Aorta (tissue), 4 donors: ENCODE data around the gene UCN3. TPM values are rescaled to one million over a fixed set of nuclear protein-coding genes. Genes with fewer than 3 reads are reported as not detected.

Experiments
- polyA plus RNA-seq, 2 donors: library from polyadenylated mRNA; stranded (reverse); fragments of 200-250 nt; gene quantifications; one replicate each; pipeline ENCODE4 v1.2.3, GENCODE V29; 2013
- total RNA-seq, 2 donors: library from RNA; stranded (reverse); fragmentation: NEBNext Ultra II Directional; extraction: Animal tissue kit (Norgen Biotek cat#: 25700); gene quantifications; one replicate each; pipeline ENCODE4 v1.2.1, GENCODE V29; 2021
- donor health status: healthy with polysubstance abuse.
- donor health status: Bipolar disorder and iron deficiency.
- donor health status: DM: no; HTN: no; CAD: no.
- donor health status: DM: yes; HTN: yes; CAD: no.

UCN3 gene
- total and polyA plus RNA-seq, 4 donors, result 0.75 TPM; not detected in 3

Other genes with a start within 250 kb of the UCN3 start
- under 1 TPM in 1 of 2 donors, not detected in 1; 0.30 TPM for gene AKR1C8, start 179.8 kb upstream of the UCN3 start, total RNA-seq
- not detected for gene AKR1C8, start 179.8 kb upstream of the UCN3 start, polyA plus RNA-seq
- not detected for gene AKR1C4, start 168.1 kb upstream of the UCN3 start, total RNA-seq
- not detected for gene AKR1C4, start 168.1 kb upstream of the UCN3 start, polyA plus RNA-seq
- gene TUBAL3, start 39.9 kb downstream of the UCN3 start, total RNA-seq, result not detected
- 10 to 100 TPM in 1 of 2 donors, under 1 TPM in 1; 0.28 to 10.6 TPM for gene TUBAL3, start 39.9 kb downstream of the UCN3 start, polyA plus RNA-seq
- gene NET1, start 47.6 kb downstream of the UCN3 start, total RNA-seq, result 100 to 1,000 TPM; 266 to 451 TPM
- 100 to 1,000 TPM in 1 of 2 donors, 10 to 100 TPM in 1; 76.2 to 240 TPM for gene NET1, start 47.6 kb downstream of the UCN3 start, polyA plus RNA-seq
- gene CALML5, start 134.6 kb downstream of the UCN3 start, total RNA-seq, result not detected
- not detected for gene CALML5, start 134.6 kb downstream of the UCN3 start, polyA plus RNA-seq
- not detected for gene CALML3, start 160.0 kb downstream of the UCN3 start, total RNA-seq
- under 1 TPM; 0.10 to 0.13 TPM for gene CALML3, start 160.0 kb downstream of the UCN3 start, polyA plus RNA-seq